Fibroblast of the conjunctiva (primary cell): ENCODE measurements around the gene SORCS1.
A peak's percentile ranks its signal among the peaks of the same experiment; 100 is the strongest.

Experiments
- DNase-seq: peaks from one replicate; pipeline ENCODE4 v3.0.0-alpha.2; 2010; ENCODE audit warnings: low read depth

Gene SORCS1

DNA sequence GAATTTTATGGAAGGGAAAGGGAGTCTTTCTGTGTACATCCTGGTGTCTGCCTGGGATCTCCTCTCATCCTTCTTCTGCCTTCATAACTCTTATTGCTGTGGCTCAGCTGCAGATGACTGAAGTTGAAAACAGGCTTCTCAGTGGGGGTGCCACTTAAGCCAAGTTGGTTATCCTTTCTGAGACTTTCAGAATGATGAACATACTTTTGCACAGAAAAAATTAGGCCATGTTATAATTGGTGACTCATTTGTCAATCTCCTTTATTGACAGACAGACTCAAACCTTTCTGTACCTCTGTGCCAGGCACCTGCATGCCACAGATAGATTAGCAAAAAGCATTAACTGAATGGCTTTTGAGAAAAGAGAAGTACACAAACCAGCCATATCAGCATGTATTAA lies 430.3 kb downstream of the SORCS1 start:
- no peak for DNase-seq

DNA sequence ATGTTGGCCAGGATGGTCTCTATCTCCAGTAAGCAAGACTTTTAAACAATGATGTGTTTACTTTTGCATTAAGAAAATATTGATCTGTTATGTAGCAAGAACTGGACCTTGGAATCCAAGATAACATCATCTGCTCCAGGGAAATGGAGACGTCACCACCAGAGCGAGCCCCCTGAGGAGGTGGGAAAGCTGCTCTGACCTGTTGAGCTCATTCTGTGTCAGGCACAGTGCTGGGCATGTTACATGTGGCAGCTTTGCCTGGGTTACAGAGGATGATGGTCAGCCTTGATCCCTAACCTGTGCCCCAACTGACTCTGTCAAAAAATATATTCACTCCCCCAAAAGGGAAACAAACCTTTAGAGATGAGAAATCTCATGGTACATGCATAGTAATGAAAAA lies 436.3 kb downstream of the SORCS1 start:
- no peak for DNase-seq

GRCh38 chr10:106727170-106727569 lies 437.3 kb downstream of the SORCS1 start:
- DNase-seq = no peak

DNA sequence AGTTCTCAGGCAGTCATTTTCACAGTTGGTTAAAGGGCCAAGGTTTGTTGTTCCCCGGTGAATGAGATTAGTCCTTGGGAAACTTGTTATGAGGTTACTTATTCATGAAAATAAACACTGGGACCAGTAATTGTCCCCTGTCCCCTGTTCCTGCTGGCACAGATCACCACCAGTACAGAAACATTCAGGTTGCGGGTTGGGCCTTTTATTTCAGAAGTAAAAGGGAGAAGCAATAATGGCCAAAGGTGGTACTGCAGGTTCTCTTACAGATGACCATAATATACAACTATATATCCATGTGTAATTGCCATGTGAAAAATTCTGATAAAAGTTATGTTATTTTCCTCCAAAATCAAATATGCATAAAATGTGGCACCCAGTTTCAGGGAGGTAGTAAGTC lies 442.0 kb downstream of the SORCS1 start:
- DNase-seq = no peak

DNA sequence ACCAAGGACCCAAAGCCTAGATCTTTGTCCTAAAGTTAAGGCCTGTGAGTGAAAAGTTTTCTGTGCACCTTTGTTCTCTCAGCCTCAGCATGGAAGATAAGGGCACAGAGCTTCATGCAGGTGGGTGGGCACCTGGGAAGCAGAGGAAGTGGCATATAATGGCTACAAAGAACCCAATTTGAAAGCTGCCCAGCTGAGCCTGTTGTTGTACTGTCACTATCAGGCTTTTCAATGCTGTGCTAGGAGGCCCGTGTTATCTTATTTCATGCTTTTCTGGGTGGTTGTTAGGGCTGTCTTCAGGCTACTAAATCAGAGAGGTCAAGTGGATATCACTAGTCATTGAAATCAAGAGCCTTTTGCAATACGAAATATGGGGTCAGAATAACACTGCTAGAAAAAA lies 443.8 kb downstream of the SORCS1 start:
- DNase-seq = no peak

DNA sequence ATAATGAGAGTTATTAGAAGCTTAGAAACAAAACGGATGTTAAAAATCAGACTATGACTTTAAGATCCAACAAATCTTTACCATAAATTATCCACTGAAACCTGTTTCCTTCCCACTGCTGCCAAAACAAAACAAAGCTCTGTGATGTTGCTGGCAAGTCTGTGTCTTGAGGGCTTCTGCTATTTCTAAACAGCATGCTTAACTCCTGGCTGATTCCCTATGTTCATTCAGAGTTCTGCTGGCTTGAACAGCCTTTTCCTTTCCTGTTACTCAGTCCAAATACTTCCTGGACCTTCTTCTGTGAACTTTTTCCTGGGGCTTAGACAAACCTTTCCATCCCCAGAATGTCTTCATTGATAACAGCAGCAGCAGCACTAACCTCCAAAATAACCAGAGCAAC lies 448.1 kb downstream of the SORCS1 start:
- no peak for DNase-seq

- DNase-seq = no peak
These were observed 449.6 kb downstream of the SORCS1 start for GRCh38 chr10:106714734-106715555.

DNA sequence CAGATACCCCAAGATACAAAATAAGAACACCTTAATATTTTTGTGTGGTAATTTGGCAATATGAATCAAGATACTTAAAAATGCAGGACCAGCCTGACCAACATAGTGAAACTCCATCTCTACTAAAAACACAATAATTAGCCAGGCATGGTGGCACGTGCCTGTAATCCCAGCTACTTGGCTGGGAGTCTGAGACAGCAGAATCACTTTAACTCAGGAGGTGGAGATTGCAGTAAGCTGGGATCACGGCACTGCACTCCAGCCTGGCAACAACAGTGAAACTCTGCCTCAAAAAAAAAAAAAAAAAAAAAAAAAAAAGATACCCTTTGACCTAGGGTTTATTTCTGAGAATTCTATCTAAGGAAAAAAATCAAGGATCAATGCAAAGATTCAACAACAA lies 450.7 kb downstream of the SORCS1 start:
- no peak for DNase-seq

DNA sequence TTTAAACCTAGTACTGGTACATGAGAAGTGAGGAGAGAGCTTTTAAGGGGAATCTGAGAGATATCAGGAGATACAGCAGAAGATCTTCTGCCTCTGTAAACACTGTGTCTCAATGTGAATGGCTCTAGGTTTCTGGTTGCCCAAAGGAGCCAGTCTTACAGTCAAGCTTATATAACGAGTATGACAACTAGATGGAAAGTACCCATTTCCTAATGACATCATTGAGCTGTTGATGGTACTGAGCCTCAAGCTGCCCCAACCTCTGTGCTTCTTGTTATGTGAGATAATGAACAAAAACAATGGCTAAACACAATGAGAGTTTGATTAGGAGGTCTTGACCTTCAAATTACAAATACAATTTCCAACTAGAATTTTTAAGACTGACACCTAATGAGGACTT lies 451.5 kb downstream of the SORCS1 start:
- DNase-seq = no peak

DNA sequence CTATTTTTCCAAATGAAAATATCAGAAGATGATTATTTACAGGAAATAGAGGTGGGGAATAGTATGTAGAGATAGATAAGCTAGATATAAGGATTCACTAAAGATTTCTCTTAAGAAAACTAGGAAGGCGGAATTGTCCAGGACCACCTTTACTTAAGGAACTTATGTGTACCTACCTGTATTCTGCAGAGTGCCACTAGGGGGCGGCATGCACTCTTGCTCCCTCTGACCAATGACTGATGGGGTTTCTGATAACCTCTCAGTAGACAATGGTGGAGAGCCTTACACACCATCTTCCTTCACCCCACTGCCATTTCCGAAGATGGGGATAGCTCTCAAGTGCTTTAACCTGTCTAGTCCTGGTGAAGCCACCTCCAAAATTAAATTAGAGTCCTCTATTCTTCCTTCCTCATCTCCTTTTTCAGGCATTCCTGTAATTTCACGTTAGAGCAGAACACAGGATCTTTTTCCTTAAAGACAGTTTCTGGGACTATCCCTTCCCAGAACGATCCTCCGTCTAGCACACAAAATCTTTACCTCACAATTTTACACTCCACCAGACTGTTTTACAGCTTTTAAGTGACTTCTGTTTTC lies 453.1 kb downstream of the SORCS1 start:
- DNase-seq = peak; percentile 14

- DNase-seq = no peak
These were observed 456.0 kb downstream of the SORCS1 start for GRCh38 chr10:106708506-106708905.

DNA sequence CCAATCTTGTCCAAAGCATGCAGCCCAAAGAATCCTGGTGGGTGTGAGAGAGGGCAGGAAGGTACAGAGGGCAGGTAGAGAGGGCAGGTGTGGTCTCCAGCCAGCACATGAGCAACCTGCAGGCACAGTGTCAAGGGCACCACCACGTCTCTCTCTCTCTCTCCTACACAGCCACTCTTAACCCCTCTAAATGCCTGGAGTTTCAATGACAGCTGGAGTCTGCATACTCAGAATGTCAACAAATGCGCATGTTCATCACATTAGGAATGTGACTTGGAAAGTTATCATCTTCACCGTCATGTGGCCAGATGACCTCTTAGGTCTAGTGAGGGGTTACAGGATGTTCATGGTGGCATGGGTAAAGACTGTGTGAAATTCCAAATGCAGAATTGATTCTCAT lies 456.8 kb downstream of the SORCS1 start:
- no peak for DNase-seq

DNA sequence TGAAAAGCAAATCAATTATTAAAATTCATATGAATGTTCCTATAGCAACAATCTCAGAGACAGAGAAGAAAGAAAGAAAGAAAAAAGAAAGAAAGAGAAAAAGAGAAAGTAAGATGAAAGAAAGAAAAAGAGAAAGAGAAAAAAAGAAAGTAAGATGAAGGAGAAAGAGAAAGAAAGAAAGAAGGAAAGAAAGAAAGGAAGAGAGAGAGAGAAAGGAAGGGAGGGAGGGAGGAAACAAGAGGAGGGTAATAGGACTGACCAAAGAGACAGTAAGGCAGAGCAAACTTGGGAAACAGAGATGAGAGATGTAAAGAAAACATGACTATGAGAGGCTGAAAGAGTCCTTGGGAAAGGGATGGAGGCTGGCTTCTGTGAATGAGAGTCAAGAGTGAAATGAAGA lies 458.4 kb downstream of the SORCS1 start:
- no peak for DNase-seq

DNA sequence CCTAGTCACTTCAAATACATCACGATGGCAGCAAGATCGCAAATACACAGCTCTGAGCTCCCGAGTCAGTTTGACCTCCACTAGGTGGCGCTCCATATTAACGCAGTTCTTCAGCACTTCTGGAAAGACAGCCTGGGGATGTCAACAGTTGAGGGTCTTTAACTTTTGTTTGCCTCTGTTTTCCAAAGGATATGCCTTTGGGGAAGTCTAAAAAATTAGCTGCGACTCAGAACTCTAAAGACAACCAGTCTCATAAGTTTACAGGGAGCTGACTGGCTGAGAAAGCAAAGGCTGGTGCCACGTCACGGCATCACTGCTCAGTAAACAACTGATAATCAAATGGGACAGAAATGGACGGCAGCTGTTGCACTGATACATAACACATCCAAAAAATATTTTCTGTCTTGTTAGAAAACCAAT lies 458.8 kb downstream of the SORCS1 start:
- DNase-seq = peak; percentile 40

DNA sequence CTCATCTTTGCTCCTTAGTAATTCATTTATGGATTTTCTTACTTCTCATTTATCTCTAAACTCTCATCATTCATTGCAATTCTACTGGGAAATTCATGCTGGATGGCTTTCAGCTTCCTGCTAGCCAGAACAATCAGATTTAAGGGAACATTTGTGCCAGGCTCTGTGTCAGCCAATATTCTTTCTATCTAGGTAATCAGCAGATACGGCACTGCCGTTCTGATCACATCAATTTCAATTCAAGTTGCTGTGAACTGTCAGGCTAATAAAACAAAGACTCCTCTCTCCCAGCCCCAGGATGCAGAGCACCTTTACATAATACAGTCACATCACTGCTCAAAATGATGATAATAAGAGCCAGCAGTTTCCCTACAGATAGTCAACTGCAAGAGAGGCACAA lies 468.3 kb downstream of the SORCS1 start:
- DNase-seq = no peak

DNA sequence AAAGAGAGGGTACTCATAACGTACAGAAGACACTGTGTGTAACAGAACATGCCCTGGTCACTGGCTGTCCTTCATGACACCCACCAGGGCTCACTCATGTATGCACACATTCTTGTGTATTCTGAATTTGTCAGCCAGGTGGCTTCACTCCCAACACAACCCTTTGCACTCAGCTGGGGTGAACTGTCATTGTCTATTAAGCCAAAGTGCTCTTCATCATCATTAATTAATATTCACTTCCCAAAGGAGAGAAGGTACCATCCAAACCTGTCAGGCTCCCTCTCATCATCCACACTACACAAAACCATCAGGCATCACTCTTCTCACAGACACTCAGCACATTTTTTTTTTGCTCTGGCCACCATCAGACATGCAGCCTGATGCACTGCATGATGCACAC lies 469.8 kb downstream of the SORCS1 start:
- DNase-seq = no peak

GRCh38 chr10:106682175-106682574 lies 482.3 kb downstream of the SORCS1 start:
- no peak for DNase-seq

DNA sequence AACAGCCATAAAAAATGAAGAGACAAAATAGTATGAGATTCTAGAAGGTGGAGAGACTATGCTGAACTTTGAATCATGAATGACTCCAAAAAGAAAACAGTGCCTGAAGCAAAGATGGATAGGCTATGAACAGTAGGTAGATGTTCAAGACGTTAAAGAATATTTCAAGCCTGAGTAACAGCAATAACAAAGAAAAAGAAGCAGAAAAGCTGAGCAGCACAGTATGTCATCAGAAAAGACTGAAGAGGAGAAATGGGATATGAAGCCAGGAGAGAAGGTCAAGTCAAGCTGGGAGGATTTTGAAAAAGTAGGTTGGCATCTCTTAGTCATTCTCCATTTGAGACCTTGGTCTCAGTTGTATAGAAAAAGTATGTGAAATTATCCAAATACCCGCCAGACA lies 484.4 kb downstream of the SORCS1 start:
- no peak for DNase-seq

DNA sequence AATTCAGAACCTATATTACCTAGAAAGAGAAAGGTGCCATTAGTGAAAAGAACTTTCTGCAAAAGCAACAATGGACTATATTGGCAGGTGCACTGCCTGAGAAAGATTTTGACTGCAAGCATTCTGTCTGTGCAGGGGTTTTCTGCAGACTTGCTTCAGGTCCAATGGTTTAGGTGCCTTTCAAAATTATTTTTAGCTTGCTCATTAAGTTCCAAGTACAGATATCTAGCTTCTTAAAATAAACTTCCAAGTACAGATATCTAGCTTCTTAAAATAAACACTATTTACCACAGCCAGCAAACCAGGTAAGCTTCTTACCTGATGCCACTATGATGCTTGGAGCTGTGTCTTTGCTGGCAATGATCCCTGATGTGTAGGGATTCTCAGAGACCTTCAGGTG lies 485.2 kb downstream of the SORCS1 start:
- DNase-seq = no peak

DNA sequence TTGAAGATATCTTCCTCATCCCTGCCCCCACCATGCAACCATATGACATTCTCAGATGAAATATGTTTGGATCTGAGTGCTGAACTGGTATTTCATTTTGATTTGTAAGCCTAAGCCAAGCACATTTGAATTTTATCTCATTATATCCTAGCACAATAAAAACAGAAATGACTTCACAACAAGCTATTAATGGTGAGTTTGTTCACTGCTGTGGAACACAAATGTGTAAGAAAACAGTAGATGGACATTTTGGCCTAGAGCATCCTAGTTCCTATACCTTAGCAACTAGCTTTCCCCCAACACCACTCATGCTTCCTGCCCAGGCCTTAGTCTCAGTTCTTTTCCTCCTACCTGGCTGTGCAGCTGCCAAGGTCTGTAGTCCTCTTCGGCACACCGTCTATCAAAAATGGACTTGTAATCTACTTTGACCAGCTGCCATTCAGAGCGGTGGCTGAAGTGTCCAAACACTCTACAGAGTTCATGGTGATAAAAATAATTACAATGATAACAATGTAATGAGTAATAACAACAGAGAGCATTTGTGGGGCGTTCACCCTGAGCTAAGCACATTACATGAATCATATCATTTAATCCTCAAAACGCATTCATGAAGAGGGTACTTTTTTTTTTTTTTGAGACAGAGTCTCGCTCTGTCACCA lies 491.9 kb downstream of the SORCS1 start:
- no peak for DNase-seq

DNA sequence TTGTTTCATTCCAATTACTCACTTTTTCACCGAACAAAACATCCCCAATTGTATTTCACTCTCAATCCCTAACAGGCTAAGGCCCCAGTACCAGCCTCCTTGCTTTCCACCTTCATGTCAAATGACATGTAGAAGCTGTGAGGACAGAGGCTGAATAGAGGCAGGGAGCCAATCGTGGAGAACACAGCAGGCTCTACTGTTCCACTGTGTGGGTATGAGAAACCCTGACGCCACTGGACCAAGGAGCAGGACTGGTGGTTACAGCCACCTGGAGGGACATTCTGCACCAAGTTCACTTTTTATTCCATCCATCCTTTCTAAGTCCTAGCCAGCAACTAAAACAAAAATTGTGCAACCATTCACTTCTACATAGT lies 502.8 kb downstream of the SORCS1 start:
- no peak for DNase-seq

DNA sequence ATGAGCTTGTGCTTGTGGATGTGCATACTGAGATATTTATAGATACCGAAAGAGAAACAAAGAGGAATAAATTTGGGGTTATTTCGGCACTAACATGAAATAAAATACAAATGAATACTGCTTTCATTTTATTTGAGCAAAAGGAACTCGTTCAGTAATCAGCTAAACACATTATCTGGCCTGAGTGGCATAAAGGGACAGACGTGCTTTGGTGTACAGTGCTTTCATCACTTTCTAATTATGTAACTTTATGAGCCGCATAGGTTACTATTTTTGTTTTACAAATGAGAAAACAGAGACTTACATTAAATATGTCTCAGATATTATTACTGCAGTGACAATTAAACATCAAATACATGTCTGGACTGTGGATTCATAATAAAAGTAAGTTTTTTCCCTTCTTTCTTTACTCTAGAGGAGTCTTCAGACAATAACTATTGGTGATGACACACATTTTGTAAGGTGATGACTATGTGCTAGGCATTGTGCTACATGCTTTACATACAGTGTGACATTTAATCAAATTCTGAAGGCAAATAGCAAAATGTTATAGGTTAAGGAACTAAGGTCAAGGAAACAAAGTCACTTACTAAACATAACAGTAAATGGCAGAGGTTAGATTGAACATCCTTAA lies 503.3 kb downstream of the SORCS1 start:
- no peak for DNase-seq

GRCh38 chr10:106660550-106660949 lies 504.0 kb downstream of the SORCS1 start:
- DNase-seq = no peak
